Activated T-cell treated with anti-CD3 and anti-CD28 coated beads, Interleukin-2, amount 50 U/mL, for 1 hour (primary cell): ENCODE results near the gene OR5B21.

Experiments
- DNase-seq: peaks from one replicate; pipeline ENCODE4 v3.0.0-alpha.2; 2020

Gene OR5B21

GRCh38 chr11:58490827-58491226, 17.1 kb downstream of the OR5B21 start:
- DNase-seq: no peak

- DNase-seq: no peak
Observed at GRCh38 chr11:58487170-58487569, 20.7 kb downstream of the OR5B21 start.

- DNase-seq: no peak
Observed at GRCh38 chr11:58485961-58486360, 21.9 kb downstream of the OR5B21 start.

GRCh38 chr11:58471892-58472291, 36.0 kb downstream of the OR5B21 start:
- DNase-seq: no peak

- no peak for DNase-seq
Observed at GRCh38 chr11:58466293-58466692, 41.6 kb downstream of the OR5B21 start.

GRCh38 chr11:58465690-58466089, 42.2 kb downstream of the OR5B21 start:
- no peak for DNase-seq
